ENCODE data around the gene UBE2V1. TPM values are rescaled to one million over a fixed set of nuclear protein-coding genes. Genes with fewer than 3 reads are reported as not detected.
"Not testable (repeated sequence)": the region's sequence is repeated elsewhere in the genome, so short reads cannot be mapped to it uniquely, and the experiment has no call there.

Gene UBE2V1
- total RNA-seq, 2 experiments from 2014 or later, result 57.3 to 143 TPM

DNA sequence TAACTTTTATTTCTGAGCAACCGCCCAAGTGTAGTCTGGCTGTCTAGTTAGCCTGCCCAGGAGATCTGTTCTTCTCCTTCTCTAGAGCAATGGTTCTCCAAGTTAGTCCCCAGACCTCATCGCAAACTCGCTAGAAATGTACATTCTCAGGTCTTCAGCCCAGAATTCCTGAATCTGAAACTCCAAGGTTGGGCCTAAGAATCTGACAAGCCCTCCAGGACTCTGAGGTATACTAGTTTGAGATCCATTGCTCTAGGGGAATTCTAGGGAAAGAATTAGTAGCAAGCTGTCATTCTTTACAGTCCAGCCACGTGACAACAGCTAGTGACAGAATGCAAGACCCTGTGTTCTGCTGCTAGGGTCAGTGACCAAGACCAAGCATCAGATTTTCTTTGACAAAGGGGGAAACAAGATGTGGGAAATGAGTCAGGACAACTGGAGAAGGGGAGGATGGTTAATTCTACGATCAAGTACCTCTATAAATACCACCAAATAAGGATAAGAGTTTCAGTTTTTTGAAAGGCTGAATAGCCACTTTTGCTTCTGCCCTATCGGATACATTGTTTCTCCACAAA is 5.8 kb downstream of the UBE2V1 start:
- H3K4me2 ChIP-seq (ENCODE audit: low read length), result no peak overlapping the region
- DNase-seq (ENCODE audit: low spot score), result no peak
- H3K27ac ChIP-seq (ENCODE audit: low read depth, low read length, poor library complexity, severe bottlenecking), result no peak overlapping the region
- intact Hi-C loops (cut with micrococcal nuclease; ENCODE audit: unreplicated experiment), result no loop called here
- BruUV-seq (replicated peaks), result no TSS peak
- CTCF ChIA-PET (ENCODE audit: unreplicated experiment), result no interaction called here
- no peak overlapping the region for H2AFZ ChIP-seq (ENCODE audit: low read length)
- TF ChIP-seq, protein P1, sequence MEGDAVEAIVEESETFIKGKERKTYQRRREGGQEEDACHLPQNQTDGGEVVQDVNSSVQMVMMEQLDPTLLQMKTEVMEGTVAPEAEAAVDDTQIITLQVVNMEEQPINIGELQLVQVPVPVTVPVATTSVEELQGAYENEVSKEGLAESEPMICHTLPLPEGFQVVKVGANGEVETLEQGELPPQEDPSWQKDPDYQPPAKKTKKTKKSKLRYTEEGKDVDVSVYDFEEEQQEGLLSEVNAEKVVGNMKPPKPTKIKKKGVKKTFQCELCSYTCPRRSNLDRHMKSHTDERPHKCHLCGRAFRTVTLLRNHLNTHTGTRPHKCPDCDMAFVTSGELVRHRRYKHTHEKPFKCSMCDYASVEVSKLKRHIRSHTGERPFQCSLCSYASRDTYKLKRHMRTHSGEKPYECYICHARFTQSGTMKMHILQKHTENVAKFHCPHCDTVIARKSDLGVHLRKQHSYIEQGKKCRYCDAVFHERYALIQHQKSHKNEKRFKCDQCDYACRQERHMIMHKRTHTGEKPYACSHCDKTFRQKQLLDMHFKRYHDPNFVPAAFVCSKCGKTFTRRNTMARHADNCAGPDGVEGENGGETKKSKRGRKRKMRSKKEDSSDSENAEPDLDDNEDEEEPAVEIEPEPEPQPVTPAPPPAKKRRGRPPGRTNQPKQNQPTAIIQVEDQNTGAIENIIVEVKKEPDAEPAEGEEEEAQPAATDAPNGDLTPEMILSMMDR (conservative IDR thresholded peaks at IDR 0.05; ENCODE audit: low read length), result no peak
- no peaks in the 10 kb centered on the region for H3K9me3 ChIP-seq (ENCODE audit: low read length)
- peaks cover 37% of the 10 kb centered on the region for H3K4me1 ChIP-seq (ENCODE audit: insufficient read depth, low read length, poor library complexity, severe bottlenecking)
- H4K20me1 ChIP-seq (ENCODE audit: insufficient read depth, low read length), result peaks cover 19% of the 10 kb centered on the region
- no peak overlapping the region for H3K4me3 ChIP-seq (ENCODE audit: low read depth, low read length, poor library complexity, severe bottlenecking)
- H3K36me3 ChIP-seq (ENCODE audit: insufficient read depth, low read length), result peaks cover 68% of the 10 kb centered on the region
- peaks cover 100% of the 10 kb centered on the region for H3K79me2 ChIP-seq (ENCODE audit: insufficient read depth, low read depth, low read length)
- POLR2A ChIA-PET, result interaction anchor here (0.6 kb wide), 1 partner anchor 733 kb away, joined by 3 read pairs; no protein-coding TSS in a partner anchor
- H3K9me2 ChIP-seq (ENCODE audit: insufficient read depth, low read length), result no peaks in the 10 kb centered on the region

DNA sequence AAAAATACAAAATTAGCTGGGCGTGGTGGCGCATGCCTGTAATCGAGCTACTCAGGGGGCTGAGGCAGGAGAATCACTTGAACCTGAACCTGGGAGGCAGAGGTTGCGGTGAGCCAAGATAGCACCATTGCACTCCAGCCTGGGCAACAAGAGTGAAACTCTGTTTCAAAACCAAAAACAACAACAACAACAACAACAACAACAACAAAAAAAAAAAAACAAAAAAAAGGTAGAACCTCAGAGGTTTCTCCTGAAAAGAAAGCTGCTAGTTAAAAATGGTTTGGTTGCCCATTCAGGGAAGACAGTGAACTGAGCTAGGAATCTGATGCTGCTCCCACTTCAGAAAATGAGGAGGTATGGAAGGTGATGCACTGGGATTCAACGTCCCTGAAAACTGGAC is 6.3 kb downstream of the UBE2V1 start:
- H3K4me1 ChIP-seq (ENCODE audit: insufficient read depth, low read length, poor library complexity, severe bottlenecking), result peaks cover 39% of the 10 kb centered on the region
- CTCF ChIA-PET (ENCODE audit: unreplicated experiment); H3K4me2 ChIP-seq (ENCODE audit: low read length); H3K4me3 ChIP-seq (ENCODE audit: low read depth, low read length, poor library complexity, severe bottlenecking); H2AFZ ChIP-seq (ENCODE audit: low read length); intact Hi-C loops (cut with micrococcal nuclease; ENCODE audit: unreplicated experiment); H3K9me3 ChIP-seq (ENCODE audit: low read length); BruUV-seq (replicated peaks); H3K27ac ChIP-seq (ENCODE audit: low read depth, low read length, poor library complexity, severe bottlenecking); DNase-seq (ENCODE audit: low spot score); H3K9me2 ChIP-seq (ENCODE audit: insufficient read depth, low read length): not testable (repeated sequence)
- POLR2A ChIA-PET, result interaction anchor here (0.6 to 2.0 kb wide), 3 partner anchors 9 to 732 kb away, joined by 3 to 12 read pairs (median 3); no protein-coding TSS in a partner anchor
- H4K20me1 ChIP-seq (ENCODE audit: insufficient read depth, low read length), result peaks cover 18% of the 10 kb centered on the region
- peaks cover 100% of the 10 kb centered on the region for H3K79me2 ChIP-seq (ENCODE audit: insufficient read depth, low read depth, low read length)
- H3K36me3 ChIP-seq (ENCODE audit: insufficient read depth, low read length), result peaks cover 73% of the 10 kb centered on the region

DNA sequence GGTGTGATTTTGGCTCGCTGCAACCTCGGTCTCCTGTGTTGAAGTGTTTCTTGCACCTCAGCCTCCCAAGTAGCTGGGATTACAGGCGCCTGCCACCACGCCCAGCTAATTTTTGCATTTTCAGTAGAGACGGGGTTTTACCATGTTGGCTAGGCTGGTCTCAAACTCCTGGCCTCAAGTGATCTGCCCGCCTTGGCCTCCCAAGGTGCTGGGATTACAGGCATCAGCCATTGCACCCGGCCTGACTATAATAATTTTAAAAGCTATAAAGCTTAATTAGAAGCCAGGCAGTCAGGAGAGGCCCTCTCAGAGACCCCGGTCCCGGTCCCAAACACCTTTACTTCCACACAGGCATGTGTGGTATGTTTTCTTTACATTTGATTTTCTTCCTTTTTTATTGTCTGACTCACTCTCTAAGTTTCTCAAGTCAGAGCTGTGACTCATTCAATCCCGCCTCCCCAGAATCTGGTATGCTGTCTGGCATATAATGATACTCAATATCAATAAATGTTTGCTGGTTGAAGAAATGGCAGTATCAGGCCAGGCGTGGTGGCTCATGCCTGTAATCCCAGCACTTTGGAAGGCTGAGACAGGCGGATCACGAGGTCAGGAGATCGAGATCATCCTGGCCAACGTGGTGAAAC is 9.4 kb downstream of the UBE2V1 start:
- H3K79me2 ChIP-seq (ENCODE audit: insufficient read depth, low read depth, low read length), result peaks cover 100% of the 10 kb centered on the region
- H3K4me1 ChIP-seq (ENCODE audit: insufficient read depth, low read length, poor library complexity, severe bottlenecking), result peaks cover 13% of the 10 kb centered on the region
- H4K20me1 ChIP-seq (ENCODE audit: insufficient read depth, low read length); H3K27ac ChIP-seq (ENCODE audit: low read depth, low read length, poor library complexity, severe bottlenecking); DNase-seq (ENCODE audit: low spot score); intact Hi-C loops (cut with micrococcal nuclease; ENCODE audit: unreplicated experiment); CTCF ChIA-PET (ENCODE audit: unreplicated experiment); H3K9me3 ChIP-seq (ENCODE audit: low read length); H3K4me2 ChIP-seq (ENCODE audit: low read length); H3K4me3 ChIP-seq (ENCODE audit: low read depth, low read length, poor library complexity, severe bottlenecking); H2AFZ ChIP-seq (ENCODE audit: low read length); H3K9me2 ChIP-seq (ENCODE audit: insufficient read depth, low read length); BruUV-seq (replicated peaks): not testable (repeated sequence)
- H3K36me3 ChIP-seq (ENCODE audit: insufficient read depth, low read length), result peaks cover 83% of the 10 kb centered on the region
- POLR2A ChIA-PET, result interaction anchor here (0.7 kb wide), 1 partner anchor 117 kb away, joined by 5 read pairs; no protein-coding TSS in a partner anchor

DNA sequence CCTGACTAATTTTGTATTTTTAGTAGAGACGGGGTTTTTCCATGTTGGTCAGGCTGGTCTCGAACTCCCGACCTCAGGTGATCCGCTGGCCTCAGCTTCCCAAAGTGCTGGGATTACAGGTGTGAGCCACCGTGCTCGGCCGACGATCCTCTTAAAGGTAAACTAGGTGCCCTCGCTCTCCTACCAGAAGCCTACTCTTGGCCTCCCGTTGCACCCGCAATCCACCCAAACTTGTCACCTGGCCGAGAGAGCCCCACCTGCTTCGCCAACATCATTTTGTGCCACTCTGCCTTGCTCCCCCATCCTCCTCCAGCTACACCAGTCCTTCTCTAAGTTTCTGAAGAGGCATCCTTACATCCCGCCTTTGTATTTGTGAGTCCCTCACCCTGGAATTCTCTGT is 10.4 kb downstream of the UBE2V1 start:
- H2AFZ ChIP-seq (ENCODE audit: low read length); CTCF ChIA-PET (ENCODE audit: unreplicated experiment); H3K9me3 ChIP-seq (ENCODE audit: low read length); H3K9me2 ChIP-seq (ENCODE audit: insufficient read depth, low read length); POLR2A ChIA-PET; H3K4me3 ChIP-seq (ENCODE audit: low read depth, low read length, poor library complexity, severe bottlenecking); H3K4me2 ChIP-seq (ENCODE audit: low read length); DNase-seq (ENCODE audit: low spot score); intact Hi-C loops (cut with micrococcal nuclease; ENCODE audit: unreplicated experiment); BruUV-seq (replicated peaks); H4K20me1 ChIP-seq (ENCODE audit: insufficient read depth, low read length); H3K27ac ChIP-seq (ENCODE audit: low read depth, low read length, poor library complexity, severe bottlenecking): not testable (repeated sequence)
- peaks cover 10% of the 10 kb centered on the region for H3K4me1 ChIP-seq (ENCODE audit: insufficient read depth, low read length, poor library complexity, severe bottlenecking)
- H3K36me3 ChIP-seq (ENCODE audit: insufficient read depth, low read length), result peaks cover 83% of the 10 kb centered on the region
- peaks cover 100% of the 10 kb centered on the region for H3K79me2 ChIP-seq (ENCODE audit: insufficient read depth, low read depth, low read length)
